ENCODE data around the gene PGAP6.
"Not testable (repeated sequence)": the region's sequence is repeated elsewhere in the genome, so short reads cannot be mapped to it uniquely, and the experiment has no call there.

Gene PGAP6

DNA sequence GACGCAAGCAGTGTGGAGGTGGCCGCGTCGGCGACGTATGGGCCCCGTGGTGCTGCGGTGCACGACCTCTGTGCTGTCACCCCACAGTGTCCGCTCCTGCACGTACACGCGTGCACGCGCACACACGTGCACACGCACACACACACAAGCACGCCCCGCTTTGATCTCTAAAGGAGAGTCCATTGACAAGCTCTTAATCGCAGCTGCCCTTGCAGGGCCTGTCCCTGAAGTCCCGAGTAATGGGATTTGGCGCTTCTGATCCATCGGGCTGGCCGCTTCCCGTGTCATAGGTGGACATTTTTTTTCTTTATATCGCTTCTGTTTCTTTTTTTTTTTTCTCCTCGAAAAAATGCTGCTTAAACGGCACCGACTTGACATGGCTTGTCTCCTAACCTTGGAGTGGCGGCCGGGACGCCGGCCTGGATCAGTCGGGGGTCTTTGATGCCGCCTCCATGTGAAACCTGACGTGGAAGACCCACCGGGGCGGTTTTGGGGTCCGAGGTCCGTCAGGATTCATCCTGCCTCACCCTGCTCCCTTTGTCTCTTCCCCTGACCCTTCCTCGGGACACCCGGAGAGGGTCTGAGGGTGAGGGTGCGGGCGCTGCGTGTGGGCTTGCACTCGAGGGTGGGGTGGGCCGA is 21.0 kb downstream of the PGAP6 start:
- no peak overlapping the region for H3K27ac Mint-ChIP-seq
- no peaks in the 10 kb centered on the region for H3K9me3 Mint-ChIP-seq
- H3K27me3 Mint-ChIP-seq: peaks cover 10% of the 10 kb centered on the region
- no peaks in the 10 kb centered on the region for H3K36me3 Mint-ChIP-seq
- ATAC-seq (ENCODE audit: low read depth): no peak
- DNase-seq (ENCODE audit: low spot score in 2 of 2): no peak
- no peak overlapping the region for H3K4me3 Mint-ChIP-seq
- H3K4me1 Mint-ChIP-seq: peaks cover 5% of the 10 kb centered on the region

DNA sequence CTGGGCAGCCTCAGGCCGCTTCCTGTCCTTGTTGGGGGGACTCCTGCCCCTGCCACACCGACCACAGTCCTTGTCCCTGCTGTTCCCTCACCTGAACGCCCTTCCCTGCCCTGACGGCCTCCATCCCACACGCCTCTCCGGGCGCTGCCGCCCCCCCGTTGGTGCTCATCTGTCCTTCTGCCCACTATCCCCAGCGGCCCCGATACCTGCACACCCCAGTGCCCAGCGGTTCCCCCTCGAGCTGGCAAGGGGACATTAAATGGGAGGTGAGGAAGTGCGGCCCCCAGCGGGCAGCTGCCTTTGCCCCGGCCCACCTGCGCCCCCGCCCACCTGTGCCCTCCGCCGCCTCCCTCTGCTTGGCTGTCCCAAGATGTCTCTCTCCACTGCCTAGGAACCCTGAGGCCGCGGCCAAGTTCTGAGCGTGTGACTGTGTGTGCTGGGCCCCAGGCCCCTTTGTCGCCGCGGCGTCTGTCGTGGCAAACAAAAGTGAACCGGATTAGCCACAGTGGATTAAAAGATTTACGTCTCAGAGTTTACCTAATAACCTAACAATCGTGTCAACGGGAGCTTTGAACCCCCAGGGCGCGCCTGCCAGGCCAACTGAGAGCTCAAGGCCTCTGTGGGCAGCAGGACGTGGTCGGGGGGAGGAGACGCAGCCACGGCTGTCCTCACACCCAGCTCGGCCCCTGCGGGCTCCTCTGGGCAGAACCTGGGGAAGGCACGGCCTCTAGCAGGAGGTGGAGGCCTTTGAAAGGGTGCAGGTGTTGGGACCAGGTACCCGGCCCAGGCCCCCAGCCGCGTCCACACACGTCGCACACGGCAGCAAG is 21.7 kb downstream of the PGAP6 start:
- no peak for ATAC-seq (ENCODE audit: low read depth)
- no peaks in the 10 kb centered on the region for H3K36me3 Mint-ChIP-seq
- no peak for DNase-seq (ENCODE audit: low spot score in 2 of 2)
- peaks cover 5% of the 10 kb centered on the region for H3K4me1 Mint-ChIP-seq
- H3K27me3 Mint-ChIP-seq: peaks cover 10% of the 10 kb centered on the region
- H3K4me3 Mint-ChIP-seq: no peak overlapping the region
- H3K27ac Mint-ChIP-seq: no peak overlapping the region
- no peaks in the 10 kb centered on the region for H3K9me3 Mint-ChIP-seq

DNA sequence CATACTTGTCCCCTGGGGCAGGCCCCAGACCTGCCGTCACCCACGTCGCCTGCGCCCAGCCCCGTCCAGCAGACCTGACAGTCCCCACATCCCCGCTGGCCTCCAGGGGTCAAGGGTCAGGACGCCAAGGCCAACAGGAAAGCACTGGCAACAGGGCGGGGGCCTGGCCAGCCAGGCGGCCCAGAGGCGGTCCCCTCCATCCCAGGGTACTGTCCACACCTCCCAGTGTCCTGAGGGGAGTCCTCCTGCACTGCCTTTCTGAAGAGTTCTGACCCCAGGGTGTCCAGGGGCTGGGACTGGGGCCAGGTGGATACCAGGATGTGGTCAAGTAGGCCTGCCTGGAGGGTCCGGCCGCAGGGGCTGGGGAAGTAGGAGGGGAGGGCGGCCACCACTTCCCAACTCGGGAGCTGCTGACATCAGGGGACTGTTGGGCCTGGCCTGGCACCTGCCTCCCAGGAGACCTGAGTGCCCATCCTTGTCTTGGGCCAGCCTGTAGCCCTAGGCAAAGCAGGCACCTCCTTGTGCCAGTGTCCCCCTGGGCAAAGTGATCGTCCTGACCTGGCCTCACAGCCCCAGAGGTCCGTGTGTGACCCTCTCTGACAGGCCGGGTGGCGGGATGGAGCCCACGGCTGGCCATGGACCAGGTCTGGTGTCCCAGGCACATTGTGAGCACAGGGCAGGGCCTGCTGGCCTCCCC is 22.6 kb downstream of the PGAP6 start:
- H3K27ac Mint-ChIP-seq: no peak overlapping the region
- H3K4me3 Mint-ChIP-seq: no peak overlapping the region
- no peaks in the 10 kb centered on the region for H3K9me3 Mint-ChIP-seq
- H3K27me3 Mint-ChIP-seq: peaks cover 10% of the 10 kb centered on the region
- DNase-seq (ENCODE audit: low spot score in 2 of 2) (no peak), ATAC-seq (ENCODE audit: low read depth) (no peak)
- H3K36me3 Mint-ChIP-seq: no peaks in the 10 kb centered on the region
- H3K4me1 Mint-ChIP-seq: peaks cover 5% of the 10 kb centered on the region

DNA sequence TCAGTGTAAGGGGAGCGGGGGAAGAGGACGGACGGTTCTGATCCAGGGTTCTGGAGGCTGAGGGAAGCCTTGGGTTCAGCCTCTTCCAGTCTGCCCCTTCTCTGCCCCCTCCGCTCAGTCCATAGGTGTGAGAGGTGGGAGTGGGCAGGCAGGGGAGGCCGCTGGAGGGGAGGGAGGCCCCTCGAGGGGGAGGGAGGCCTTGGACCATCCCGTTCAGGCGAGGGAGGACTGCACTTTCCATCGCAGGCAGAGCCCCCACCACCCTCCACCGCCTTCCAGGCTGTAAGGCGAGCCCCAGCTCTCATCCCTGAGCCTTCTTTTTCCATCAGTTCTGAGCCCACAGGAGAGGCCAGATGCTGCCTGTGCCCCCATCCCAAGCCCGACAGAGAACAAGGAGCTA is 25.0 kb downstream of the PGAP6 start:
- no peak for DNase-seq (ENCODE audit: low spot score in 2 of 2)
- Mint-ChIP-seq H3K4me3 (no peak overlapping the region), H3K27me3 (no peaks in the 10 kb centered on the region), H3K36me3 (no peaks in the 10 kb centered on the region), H3K27ac (no peak overlapping the region), H3K4me1 (no peaks in the 10 kb centered on the region), H3K9me3 (no peaks in the 10 kb centered on the region)
- ATAC-seq (ENCODE audit: low read depth): no peak

DNA sequence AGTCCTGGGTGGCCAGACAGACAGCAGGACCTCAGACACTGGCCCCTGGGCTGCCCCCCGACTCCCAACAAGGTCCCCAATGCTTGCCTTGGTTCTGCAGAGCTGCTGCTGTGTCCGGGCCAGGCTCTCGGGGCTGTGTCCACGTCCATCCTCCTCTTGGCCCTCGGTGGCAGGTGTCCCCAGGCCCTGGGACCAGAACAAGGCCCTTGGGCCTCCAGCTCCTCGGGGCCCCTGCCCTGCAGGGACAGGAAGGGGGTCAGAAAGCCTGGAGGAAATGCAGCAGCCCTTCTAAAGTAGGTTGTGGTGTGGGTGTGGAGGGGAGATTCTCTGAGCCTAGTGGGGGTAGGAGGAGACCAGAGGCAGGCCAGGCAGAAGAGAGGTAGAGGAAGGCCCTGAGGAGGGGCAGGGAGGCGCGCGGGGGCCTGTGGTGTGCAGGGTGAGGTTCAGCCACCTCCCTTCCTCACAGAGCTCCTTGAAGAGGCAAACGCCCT is 26.8 kb downstream of the PGAP6 start:
- no peak for ATAC-seq (ENCODE audit: low read depth)
- H3K4me3 Mint-ChIP-seq: no peak overlapping the region

DNA sequence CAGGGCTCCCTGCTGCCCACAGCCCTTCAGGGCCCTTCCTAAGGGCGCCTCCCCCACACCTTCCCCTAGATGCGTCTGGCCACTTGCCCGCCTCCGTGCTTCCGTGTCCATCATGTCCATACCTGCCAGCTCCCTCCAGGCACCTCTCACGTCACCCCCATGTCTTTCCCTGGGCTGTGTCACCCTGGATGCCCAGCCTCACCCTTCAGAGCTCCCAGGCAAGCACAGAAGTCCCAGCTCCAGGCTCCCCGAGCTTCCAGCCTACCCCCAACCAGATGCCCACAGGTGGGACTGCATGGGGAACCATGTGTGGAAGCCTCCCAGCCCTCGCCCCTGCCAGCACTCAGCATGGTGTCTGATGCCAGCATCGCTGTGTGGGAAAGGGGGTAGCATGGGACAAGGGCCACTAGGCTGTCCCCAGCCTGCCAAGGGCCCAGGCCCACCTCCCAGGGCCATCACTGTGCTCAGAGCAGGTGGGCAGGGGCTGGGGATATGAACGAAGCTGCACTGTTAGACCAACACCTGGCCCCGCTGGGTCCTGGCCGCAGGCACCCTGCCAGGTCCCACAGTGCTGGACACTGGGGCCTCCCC is 27.4 kb downstream of the PGAP6 start:
- H3K4me1 Mint-ChIP-seq: peaks cover 3% of the 10 kb centered on the region
- ATAC-seq (ENCODE audit: low read depth) (no peak), DNase-seq (ENCODE audit: low spot score in 2 of 2) (no peak)
- no peaks in the 10 kb centered on the region for H3K27me3 Mint-ChIP-seq
- H3K36me3 Mint-ChIP-seq: peaks cover 2% of the 10 kb centered on the region
- no peak overlapping the region for H3K27ac Mint-ChIP-seq
- peak overlapping the region; percentile 39 for H3K4me3 Mint-ChIP-seq
- no peaks in the 10 kb centered on the region for H3K9me3 Mint-ChIP-seq

More for the DNA sequence above, 26.8 kb downstream of the PGAP6 start:
- H3K27me3 Mint-ChIP-seq: no peaks in the 10 kb centered on the region
- H3K27ac Mint-ChIP-seq: no peak overlapping the region
- H3K9me3 Mint-ChIP-seq: no peaks in the 10 kb centered on the region
- peaks cover 2% of the 10 kb centered on the region for H3K36me3 Mint-ChIP-seq
- no peaks in the 10 kb centered on the region for H3K4me1 Mint-ChIP-seq
- DNase-seq (ENCODE audit: low spot score in 2 of 2): no peak

DNA sequence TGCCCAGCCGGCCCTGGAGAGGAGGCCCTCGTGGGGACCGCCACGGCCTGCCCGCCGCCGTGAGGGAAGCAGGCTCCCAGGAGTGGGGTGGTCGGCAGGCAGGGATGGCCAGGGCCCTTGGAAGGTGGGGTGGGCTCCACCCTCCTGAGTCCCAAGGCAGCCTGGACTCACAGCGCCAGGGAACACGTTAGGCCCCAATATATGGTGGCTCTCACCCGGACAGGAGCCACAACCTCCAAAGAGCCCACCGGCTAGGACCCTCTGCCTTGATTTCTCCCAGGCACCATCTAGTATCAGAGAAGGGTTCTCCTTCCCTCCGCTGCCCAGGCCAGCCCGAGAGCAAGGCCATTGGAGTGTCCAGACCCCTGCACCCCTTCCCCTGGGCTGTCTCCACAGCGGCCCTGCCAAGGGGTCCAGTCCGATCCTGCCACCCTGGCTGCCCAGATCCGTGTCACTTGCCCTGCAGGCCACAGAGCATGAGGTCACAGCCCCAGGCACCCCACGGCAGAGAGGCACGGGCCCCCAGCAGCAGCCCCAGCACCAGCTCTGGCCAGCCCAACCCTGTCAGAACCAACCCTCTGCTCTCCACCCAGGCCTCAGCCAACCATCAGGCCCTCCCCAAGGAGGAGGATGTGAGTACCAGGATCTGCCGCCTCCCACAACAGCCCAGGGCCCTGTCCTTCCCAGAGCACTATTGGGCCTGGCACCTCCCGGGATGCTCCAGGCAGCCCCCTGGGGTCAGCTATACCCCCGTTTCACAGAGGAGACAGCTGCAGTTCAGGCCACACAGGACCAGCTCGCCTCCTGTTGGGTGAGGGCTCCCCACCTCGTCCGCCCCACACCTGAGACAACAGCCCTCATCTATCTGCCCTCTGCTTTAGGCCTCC is 28.1 kb downstream of the PGAP6 start:
- no peaks in the 10 kb centered on the region for H3K27me3 Mint-ChIP-seq
- ATAC-seq (ENCODE audit: low read depth): no peak

DNA sequence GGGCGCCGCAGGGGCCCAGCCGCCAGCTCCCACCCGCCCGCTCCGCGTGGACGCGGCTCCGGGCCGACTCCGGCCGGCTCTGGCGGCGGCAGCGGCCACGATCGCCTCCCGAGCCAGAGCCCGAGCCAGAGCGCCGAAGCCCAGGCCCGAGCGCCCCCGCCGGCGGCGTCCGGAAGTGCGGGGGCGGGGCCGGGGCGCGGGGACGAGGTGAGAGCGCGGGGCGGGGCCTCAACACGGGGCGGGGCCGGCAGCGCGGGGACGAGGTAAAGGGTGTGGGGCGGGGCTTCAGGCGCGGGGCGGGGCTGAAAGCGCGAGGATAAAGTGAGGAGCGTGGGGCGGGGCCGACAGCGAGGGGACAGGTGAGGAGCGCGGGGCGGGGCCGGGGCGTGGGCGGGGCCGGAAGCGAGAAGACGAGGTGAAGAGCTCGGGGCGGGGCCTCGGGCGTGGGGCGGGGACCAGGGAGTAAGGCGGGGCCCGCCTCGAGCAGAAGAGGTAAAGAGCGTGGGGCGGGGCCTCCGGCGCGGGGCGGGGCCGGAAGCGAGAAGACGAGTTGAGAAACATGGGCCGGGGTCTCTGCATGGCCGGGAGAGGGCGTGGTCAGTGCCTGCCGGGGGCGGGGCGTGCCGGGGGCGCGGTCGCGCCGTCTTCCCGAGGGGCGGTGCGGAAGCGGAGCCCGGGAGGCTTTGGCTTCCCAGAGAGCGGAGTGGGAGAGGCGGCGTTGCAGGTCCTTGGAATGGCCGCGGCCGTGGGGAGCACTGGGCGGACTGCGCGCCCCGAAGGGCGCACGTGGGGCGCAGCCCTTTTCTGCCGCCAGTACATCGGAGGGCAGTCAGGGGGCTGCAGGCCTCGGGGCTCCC is 29.0 kb downstream of the PGAP6 start, which contains the start of gene AXIN1:
AXIN1 (minus strand) TSS at position 177 of the 857 bp plus-strand sequence. CDS start 5,698 bp downstream, outside the sequence.
- peak; percentile 97 to 99 for DNase-seq (ENCODE audit: low spot score in 2 of 2)
- peaks cover 10% of the 10 kb centered on the region for H3K4me1 Mint-ChIP-seq

More for the DNA sequence above, 28.1 kb downstream of the PGAP6 start:
- Mint-ChIP-seq H3K9me3 (no peaks in the 10 kb centered on the region), H3K27ac (no peak overlapping the region), H3K4me3 (peak overlapping the region; percentile 39), H3K4me1 (peaks cover 7% of the 10 kb centered on the region), H3K36me3 (peaks cover 2% of the 10 kb centered on the region)
- DNase-seq (ENCODE audit: low spot score in 2 of 2): no peak

DNA sequence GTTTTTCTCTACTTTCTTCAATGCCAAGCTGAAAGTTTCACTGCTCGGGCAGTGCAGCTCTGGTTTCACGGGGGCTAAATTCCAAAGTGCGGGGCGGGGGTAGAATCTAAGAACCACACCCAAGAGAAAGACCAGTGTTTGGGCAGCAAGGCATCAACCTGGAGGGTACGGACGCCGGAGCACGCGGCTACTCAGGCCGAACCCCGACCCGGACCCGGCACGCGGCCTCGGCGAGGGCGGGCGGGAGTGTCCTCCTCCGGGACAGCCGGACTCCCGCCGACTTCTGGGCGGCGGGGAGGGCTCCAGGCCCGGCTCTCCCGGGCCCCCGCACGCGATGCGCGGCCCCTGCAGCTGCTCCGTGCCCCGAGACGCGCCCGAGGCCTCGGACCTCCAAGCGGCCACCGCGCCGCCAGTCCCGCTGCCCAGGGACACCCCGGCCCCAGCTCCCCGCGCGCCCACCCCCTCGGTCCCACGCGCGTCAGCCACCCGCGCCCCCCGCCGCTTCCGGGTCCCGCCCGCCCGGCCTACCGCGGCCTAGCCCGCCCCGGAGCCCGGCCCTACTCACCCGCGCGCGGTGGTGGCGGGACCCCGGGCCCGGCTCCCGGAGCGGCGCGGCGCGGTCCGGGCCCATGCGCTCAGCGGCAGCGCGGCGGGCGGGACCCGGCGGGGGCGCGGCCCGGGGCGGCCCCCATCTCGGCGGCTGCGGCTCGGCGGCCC is 29.8 kb downstream of the PGAP6 start:
- DNase-seq (ENCODE audit: low spot score in 2 of 2) (no peak), ATAC-seq (ENCODE audit: low read depth) (peak; percentile 28)
- H3K9me3 Mint-ChIP-seq: no peaks in the 10 kb centered on the region
- H3K4me3 Mint-ChIP-seq: peak overlapping the region; percentile 81
- no peaks in the 10 kb centered on the region for H3K27me3 Mint-ChIP-seq
- no peak overlapping the region for H3K27ac Mint-ChIP-seq
- peaks cover 16% of the 10 kb centered on the region for H3K4me1 Mint-ChIP-seq
- H3K36me3 Mint-ChIP-seq: peaks cover 5% of the 10 kb centered on the region

More for the DNA sequence above, 29.0 kb downstream of the PGAP6 start, which contains the start of gene AXIN1:
- peak; percentile 81 for ATAC-seq (ENCODE audit: low read depth)
- peaks cover 2% of the 10 kb centered on the region for H3K36me3 Mint-ChIP-seq
- H3K27ac Mint-ChIP-seq: no peak within 1 kb of the TSS
- H3K4me3 Mint-ChIP-seq: peak within 1 kb of the TSS; percentile 81
- H3K27me3 Mint-ChIP-seq: no peaks in the 10 kb centered on the region
- H3K9me3 Mint-ChIP-seq: no peaks in the 10 kb centered on the region

DNA sequence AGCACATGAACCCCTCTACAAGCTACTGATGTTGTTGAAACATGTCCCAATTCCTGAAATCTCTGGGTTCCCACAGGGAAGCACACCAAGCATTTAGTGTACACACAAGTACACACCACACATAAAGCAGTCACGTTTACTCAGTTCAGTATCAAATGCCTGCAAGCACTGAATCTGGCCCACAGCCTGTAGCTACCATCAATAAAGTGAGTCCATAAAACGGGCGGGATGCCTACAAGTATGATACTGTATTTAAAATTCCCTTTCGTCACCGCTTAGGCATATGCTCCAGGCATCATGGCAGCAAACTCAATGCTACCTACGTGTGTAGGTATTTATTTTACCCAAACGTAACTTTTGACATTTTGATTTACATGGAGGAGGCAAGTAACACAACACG is 31.6 kb downstream of the PGAP6 start:
- no peaks in the 10 kb centered on the region for H3K27me3 Mint-ChIP-seq
- H3K9me3 Mint-ChIP-seq: no peaks in the 10 kb centered on the region
- H3K27ac Mint-ChIP-seq: no peak overlapping the region
- peaks cover 6% of the 10 kb centered on the region for H3K36me3 Mint-ChIP-seq
- H3K4me3 Mint-ChIP-seq: no peak overlapping the region
- no peak for DNase-seq (ENCODE audit: low spot score in 2 of 2)
- peaks cover 17% of the 10 kb centered on the region for H3K4me1 Mint-ChIP-seq
- no peak for ATAC-seq (ENCODE audit: low read depth)

DNA sequence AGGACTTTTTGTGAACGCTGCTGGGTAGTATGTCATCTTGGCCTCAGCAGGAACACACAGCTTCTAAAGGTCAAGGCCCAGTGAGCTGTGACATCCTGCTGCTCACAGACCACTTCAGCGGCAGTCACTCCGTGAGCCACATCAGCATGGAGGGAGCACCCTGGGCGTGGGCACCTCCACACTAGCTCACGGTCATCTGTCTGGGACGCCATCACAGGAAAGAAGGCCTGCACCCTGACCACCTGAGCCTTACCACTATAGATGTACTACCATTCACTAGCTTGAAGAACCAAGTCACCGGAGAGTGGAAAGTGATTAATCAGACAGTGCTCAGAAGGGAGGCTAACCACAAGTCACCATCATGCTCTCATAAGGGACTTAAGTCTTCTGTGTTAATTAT is 32.6 kb downstream of the PGAP6 start:
- H3K9me3 Mint-ChIP-seq: no peaks in the 10 kb centered on the region
- H3K27ac Mint-ChIP-seq: no peak overlapping the region
- H3K36me3 Mint-ChIP-seq: peaks cover 11% of the 10 kb centered on the region
- no peak for DNase-seq (ENCODE audit: low spot score in 2 of 2)
- no peaks in the 10 kb centered on the region for H3K27me3 Mint-ChIP-seq
- peaks cover 17% of the 10 kb centered on the region for H3K4me1 Mint-ChIP-seq
- ATAC-seq (ENCODE audit: low read depth): no peak
- peak overlapping the region; percentile 11 for H3K4me3 Mint-ChIP-seq

DNA sequence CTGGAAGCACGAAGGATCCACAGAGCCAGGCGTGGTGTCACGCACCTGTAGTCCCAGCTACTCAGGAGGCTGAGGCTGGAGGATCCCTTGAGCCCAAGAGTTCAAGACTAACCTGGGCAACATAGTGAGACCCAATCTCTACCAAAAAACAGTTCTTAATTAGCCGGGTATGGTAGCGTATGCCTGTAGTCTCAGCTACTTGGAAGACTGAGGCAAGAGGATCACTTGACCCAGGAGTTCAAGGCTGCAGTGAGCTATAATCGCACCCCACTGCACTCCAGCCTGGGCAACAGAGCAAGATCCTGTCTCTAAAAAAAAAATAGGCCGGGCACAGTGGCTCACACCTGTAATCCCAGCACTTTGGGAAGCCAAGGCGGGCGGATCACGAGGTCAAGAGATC is 33.3 kb downstream of the PGAP6 start:
- H3K4me3 Mint-ChIP-seq; DNase-seq (ENCODE audit: low spot score in 2 of 2); H3K9me3 Mint-ChIP-seq; H3K27ac Mint-ChIP-seq; H3K27me3 Mint-ChIP-seq; ATAC-seq (ENCODE audit: low read depth): not testable (repeated sequence)
- H3K4me1 Mint-ChIP-seq: peaks cover 17% of the 10 kb centered on the region
- H3K36me3 Mint-ChIP-seq: peaks cover 14% of the 10 kb centered on the region
